MM.1S (cell line): ENCODE measurements around the gene C19orf81.

Experiments
- CTCF ChIP-seq: fragments of 300-600 bp; sonication (generic); IDR thresholded peaks from 2 replicates; pipeline ENCODE4 v1.5.1; 2016; ENCODE audit warnings: antibody characterized with exemption, low read length, mixed read lengths
- EZH2 ChIP-seq: fragments of 300-600 bp; sonication (generic); optimal IDR thresholded peaks from 2 replicates; pipeline ENCODE3; 2017; ENCODE audit warnings: low read depth, mild to moderate bottlenecking, antibody characterized with exemption, low read length, mixed read lengths

DNA sequence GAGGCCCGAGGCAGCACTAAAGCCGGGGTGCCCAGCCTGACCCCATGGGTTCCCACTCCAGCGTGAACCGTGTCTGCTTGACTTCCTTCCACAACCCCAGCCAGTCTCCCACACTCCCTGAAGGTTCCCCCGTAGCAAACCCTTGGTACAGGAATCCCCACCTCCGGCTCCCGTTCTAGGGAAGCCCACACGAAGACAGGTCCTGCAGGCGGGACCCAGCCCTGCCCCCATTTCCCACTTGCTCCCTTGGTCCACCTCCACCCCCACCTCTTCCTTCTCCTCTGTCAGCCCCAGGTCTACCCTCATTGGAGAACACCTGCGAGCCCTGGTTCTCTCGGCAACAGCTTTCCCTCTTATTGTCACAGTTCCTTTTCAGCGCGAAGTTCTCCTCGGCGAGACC is 23.9 kb downstream of the C19orf81 start:
- TF ChIP-seq CTCF (no peak), EZH2 (no peak)
